Dendritic cell treated with granulocyte-macrophage colony-stimulating factor and Interleukin-4, amounts not matched to agents 40 ng/mL and 50 ng/mL, for 4 days (primary cell): ENCODE results near the gene NLRP1.

Experiments
- H3K27ac Mint-ChIP-seq: one replicate; pipeline ENCODE4 v1.8.0; 2022; ENCODE audit warnings: mild to moderate bottlenecking, mixed read lengths
- H3K27me3 Mint-ChIP-seq: one replicate; pipeline ENCODE4 v1.8.0; 2022; ENCODE audit warnings: mild to moderate bottlenecking, mixed read lengths
- H3K36me3 Mint-ChIP-seq: one replicate; pipeline ENCODE4 v1.8.0; 2022; ENCODE audit warnings: low read depth, mixed read lengths
- H3K4me1 Mint-ChIP-seq: one replicate; pipeline ENCODE4 v1.8.0; 2022; ENCODE audit warnings: low read depth, mixed read lengths
- H3K4me3 Mint-ChIP-seq: one replicate; pipeline ENCODE4 v1.8.0; 2022; ENCODE audit warnings: mild to moderate bottlenecking, moderate library complexity, mixed read lengths
- H3K9me3 Mint-ChIP-seq: one replicate; pipeline ENCODE4 v1.8.0; 2022; ENCODE audit warnings: mixed read lengths
- intact Hi-C: fragments of 100-400 bp; cut with micrococcal nuclease; formaldehyde crosslinking; loops from one replicate; pipeline ENCODE4 v1.15.0; 2022

Gene NLRP1

DNA sequence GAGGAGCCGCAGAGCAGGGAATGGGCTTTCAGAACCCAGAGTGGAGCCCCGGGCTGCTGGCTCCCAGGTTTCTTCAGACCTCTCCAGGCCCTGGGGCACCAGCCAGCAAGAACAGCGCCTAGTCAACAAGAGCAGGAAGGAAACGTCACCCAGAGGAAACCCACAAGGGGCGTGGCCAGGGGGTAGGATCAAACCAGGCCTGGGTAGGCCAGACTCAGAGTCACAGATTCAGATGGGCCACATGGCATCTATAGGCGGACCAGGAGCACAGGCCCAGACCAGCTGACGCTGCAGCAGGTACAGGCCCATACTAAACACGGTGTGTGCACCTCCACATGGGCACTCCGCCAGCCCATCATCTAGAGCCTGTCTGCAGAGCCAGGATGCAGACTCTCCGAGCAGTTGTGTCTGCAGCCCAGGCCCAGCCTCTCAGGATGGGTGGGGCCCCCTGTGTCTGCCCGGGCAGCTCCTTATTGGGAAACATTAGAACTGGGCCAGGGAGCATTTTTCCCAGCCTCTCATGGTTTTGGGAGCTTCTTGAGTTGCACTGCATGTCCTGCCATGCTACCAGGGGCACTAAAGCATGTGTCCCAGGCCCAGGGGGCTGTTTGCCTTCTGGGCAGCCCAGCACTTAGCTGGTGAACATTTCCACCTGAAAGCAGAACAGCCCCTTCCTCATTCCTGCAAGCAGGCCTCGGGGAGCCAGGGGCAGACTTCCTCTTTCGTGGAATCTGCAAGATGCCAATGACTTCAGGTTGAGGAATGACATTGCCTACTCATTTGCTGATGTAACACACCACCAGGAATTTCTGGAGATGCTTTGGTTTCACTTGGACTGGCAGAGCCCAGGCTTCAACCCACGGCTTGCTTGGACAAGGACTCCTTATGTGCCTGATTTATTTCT is at the start of gene NLRP1:
Gene NLRP1, minus strand, starts transcription at position 127 of the 904 bp plus-strand sequence. CDS start 552 bp downstream, outside the sequence.
- intact Hi-C loops: loop anchor here (5.0 kb wide), 1 partner anchor 853 kb away; the partner anchor contains the start of gene AIPL1
- H3K4me3 Mint-ChIP-seq: peak within 1 kb of the TSS; percentile 98
- H3K27me3 Mint-ChIP-seq: peaks cover 13% of the 10 kb centered on the region
- peaks cover 40% of the 10 kb centered on the region for H3K36me3 Mint-ChIP-seq
- H3K4me1 Mint-ChIP-seq: peaks cover 77% of the 10 kb centered on the region
- peak within 1 kb of the TSS; percentile 97 for H3K27ac Mint-ChIP-seq
- no peaks in the 10 kb centered on the region for H3K9me3 Mint-ChIP-seq

DNA sequence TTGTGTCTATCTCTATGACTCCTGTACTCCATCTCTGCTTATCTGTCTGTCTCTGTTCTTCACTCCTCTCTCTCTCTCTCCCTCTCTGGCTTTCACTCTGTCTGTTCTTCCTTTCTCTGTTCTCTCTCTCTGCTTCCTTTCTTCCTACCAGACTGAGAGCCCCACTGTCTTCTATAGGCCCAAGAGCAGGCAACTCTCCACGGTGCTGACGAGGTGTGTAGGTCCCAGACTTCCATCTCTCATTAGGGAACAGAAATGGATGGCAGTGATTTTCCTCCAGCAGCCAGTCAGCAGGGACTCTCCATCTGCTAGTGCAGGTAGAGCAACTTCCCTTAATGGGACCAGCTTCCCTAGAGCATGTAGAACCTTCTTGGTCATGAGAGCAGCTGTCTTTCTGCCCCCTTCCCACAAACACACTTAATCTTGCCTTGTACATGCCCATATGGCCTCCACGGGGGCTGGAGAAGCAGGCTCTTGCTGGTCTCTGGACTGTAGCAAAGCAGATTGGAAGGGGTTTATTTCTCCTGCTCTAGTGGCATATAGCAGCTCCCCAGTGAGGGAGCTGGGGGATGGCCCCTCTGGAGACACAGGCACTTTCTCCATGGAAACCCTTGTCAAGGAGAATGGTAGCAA is 47.8 kb upstream of the NLRP1 start:
- H3K9me3 Mint-ChIP-seq: no peaks in the 10 kb centered on the region
- intact Hi-C loops: no loop called here
- no peak overlapping the region for H3K4me3 Mint-ChIP-seq
- H3K27me3 Mint-ChIP-seq: peaks cover 36% of the 10 kb centered on the region
- H3K36me3 Mint-ChIP-seq: no peaks in the 10 kb centered on the region
- no peaks in the 10 kb centered on the region for H3K4me1 Mint-ChIP-seq
- no peak overlapping the region for H3K27ac Mint-ChIP-seq

DNA sequence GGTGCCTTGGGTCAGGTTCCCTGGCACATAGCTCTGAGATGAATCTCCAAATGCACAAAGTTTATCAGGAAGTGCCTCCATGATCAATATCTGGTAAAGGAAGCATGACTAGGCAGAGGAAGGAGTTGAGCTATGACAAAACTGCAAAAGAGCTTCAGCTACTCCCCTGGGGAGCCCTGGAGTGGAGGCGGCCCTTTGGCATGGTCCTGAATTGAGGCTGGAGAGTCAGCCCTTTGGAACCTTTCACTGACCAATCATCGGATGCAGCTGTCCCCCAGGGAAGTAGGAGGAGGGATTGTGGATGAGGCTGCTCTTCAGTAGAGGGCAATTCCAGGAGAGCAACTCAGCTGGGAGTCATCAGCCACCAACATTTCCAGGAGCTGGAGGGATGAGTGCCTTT is 46.1 kb upstream of the NLRP1 start:
- H3K27ac Mint-ChIP-seq: no peak overlapping the region

DNA sequence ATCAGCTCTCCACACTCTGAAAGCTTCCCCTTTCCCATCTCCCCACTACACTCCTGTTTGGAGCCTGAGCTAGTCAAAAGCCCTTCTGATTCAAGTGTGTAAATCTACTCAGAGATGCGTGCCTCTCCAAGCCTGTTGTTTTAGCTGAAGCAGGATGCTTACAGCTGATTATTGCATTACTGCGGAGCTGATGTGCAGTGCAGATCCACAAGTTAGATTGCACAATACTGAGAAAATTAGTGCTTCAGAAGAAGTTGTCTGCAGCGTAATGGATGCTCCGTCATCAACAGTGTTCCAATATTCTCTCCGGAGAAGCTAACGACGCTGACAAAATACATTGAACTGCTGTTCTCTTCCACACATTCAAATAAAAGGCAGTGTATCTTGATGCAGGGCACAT is 44.8 kb upstream of the NLRP1 start:
- Mint-ChIP-seq H3K4me3 (no peak overlapping the region), H3K9me3 (no peaks in the 10 kb centered on the region), H3K27me3 (peaks cover 40% of the 10 kb centered on the region), H3K36me3 (no peaks in the 10 kb centered on the region), H3K27ac (no peak overlapping the region), H3K4me1 (no peaks in the 10 kb centered on the region)
- intact Hi-C loops: no loop called here

More for the DNA sequence above, 46.1 kb upstream of the NLRP1 start:
- intact Hi-C loops: no loop called here
- Mint-ChIP-seq H3K9me3 (no peaks in the 10 kb centered on the region), H3K27me3 (peaks cover 44% of the 10 kb centered on the region), H3K4me1 (no peaks in the 10 kb centered on the region), H3K36me3 (no peaks in the 10 kb centered on the region), H3K4me3 (no peak overlapping the region)

DNA sequence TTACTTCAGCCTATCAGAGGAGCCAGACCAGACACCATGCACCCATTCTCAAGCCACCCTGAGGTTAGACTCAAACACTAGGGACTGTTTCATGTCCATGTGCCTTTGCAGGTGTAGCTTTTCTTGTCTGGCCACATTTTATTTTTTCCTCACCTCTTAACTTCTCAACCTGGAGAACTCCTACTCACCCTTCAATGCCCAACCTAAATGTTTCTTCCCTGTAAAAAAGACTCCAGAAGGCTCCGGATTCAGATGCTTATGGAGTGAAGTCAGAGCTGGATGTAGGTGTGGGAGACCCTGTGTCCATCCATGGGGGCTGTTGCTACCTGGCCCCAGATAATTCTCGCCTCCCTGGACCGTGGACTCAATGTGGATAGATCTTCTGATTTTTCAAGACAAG is 44.0 kb upstream of the NLRP1 start:
- intact Hi-C loops: no loop called here
- Mint-ChIP-seq H3K9me3 (no peaks in the 10 kb centered on the region), H3K27me3 (peaks cover 38% of the 10 kb centered on the region), H3K36me3 (no peaks in the 10 kb centered on the region), H3K4me1 (no peaks in the 10 kb centered on the region), H3K4me3 (no peak overlapping the region), H3K27ac (no peak overlapping the region)

DNA sequence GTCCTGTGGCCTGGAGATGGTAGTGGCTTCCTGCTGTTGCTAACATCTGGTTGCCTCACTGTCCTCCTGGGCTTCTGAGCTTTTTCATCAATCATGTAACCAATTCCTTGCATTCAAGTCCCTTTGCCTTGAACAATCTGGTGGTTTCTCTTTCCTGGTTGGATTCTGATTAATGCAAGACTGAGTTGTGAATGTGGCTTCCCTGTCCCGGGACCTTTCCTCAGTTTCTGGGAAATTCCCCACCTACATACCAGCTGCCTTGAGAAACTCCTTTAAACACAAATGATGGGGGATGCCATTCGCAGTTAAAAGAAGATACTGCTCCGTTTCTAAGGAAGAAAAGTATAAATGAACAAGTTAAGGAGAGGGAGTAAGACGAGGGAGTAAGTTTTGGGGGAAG is 39.9 kb upstream of the NLRP1 start:
- Mint-ChIP-seq H3K27me3 (peaks cover 29% of the 10 kb centered on the region), H3K27ac (no peak overlapping the region), H3K9me3 (peaks cover 9% of the 10 kb centered on the region), H3K4me1 (peaks cover 12% of the 10 kb centered on the region), H3K36me3 (no peaks in the 10 kb centered on the region), H3K4me3 (no peak overlapping the region)
- intact Hi-C loops: no loop called here

DNA sequence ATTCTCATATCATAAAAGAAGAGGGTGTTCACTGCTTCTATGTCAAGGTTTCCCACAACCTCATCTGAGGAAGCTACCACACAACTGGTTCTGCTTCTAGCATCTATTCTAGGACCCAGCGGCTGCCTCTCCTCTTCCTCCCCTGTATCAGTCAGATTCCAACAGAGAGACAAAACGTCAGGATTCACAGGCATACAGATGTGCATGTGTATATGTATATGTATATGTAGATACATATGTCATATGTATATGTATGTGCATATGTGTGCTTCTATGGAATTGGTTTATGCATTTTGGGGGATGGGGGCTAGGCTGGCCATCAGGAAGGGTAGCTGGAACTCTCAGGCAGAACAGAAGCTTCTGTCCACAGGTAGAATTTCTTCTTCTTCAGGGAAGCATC is 37.4 kb upstream of the NLRP1 start:
- H3K27me3 Mint-ChIP-seq: peaks cover 38% of the 10 kb centered on the region
- intact Hi-C loops: no loop called here
- peaks cover 9% of the 10 kb centered on the region for H3K9me3 Mint-ChIP-seq
- H3K4me1 Mint-ChIP-seq: peaks cover 15% of the 10 kb centered on the region
- no peak overlapping the region for H3K4me3 Mint-ChIP-seq
- H3K36me3 Mint-ChIP-seq: no peaks in the 10 kb centered on the region
- no peak overlapping the region for H3K27ac Mint-ChIP-seq

DNA sequence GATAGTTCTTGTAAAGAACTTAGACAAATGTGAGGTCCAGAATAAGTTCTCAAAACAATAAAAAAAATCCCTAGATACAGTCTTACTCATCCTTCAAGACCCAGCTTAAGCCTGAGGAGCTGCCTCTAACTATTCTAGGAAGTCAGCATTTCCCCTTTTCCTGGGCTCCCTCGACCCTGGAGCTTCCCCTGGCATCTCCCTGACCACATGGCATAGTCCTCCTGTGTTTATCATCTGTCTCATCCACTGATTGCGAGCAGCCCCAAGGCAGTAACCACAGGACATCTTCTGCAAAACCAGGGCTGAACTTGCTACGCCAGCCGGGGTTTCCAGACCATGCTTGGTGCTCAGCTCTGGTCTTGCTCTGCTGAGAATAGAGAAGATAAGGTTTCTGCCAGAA is 36.7 kb upstream of the NLRP1 start:
- Mint-ChIP-seq H3K27ac (no peak overlapping the region), H3K4me1 (peaks cover 15% of the 10 kb centered on the region), H3K9me3 (peaks cover 9% of the 10 kb centered on the region), H3K27me3 (peaks cover 37% of the 10 kb centered on the region), H3K36me3 (no peaks in the 10 kb centered on the region), H3K4me3 (no peak overlapping the region)
- intact Hi-C loops: no loop called here

DNA sequence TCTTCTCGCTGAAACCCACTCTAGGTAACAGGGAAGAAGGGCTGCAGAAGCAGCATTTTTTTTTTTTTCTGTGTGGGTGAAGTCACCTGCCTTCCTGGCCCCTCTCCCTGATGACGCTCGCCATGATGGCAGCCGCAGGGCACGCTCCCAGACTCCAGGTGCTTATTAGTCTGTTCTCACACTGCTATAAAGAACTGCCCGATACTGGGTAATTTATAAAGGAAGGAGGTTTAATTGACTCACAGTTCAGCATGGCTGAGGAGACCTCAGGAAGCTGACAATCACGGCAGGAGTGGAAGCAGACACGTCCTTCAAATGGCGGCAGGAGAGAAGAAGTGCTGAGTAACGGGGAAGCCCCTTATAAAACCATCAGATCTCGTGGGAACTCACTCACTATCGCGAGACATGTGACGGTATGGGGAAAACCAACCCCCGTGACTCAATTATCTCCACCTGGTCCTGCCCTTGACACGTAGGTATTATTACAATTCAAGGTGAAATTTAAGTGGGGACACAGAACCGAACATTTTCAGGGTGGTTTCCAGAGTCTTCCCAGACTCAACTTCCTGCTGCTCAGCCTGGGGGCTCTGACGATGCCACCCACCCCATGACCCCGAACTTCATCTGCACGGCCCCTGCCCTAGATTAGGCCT is 34.9 kb upstream of the NLRP1 start:
- H3K4me3 Mint-ChIP-seq: no peak overlapping the region
- no peak overlapping the region for H3K27ac Mint-ChIP-seq
- H3K27me3 Mint-ChIP-seq: peaks cover 38% of the 10 kb centered on the region
- H3K4me1 Mint-ChIP-seq: peaks cover 15% of the 10 kb centered on the region
- no peaks in the 10 kb centered on the region for H3K36me3 Mint-ChIP-seq
- intact Hi-C loops: no loop called here
- H3K9me3 Mint-ChIP-seq: peaks cover 9% of the 10 kb centered on the region

DNA sequence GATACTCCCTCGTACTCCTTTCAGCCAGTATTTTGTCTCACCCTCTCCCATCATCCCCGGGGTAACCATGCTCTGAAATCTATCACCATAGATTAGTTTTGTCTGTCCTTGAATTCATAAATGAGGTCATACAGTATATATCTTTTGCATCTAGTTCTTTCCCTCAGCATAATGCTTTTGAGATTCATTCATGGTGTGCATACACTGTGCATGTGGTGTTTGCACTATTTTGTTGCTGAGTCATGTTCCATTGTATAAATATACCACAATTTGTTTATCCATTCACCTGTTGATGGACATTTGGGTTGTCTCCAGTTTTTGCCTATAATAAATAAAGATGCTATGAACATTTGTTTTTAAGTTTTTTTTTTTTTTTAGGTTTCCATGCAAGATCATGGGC is 34.2 kb upstream of the NLRP1 start:
- H3K27ac Mint-ChIP-seq: no peak overlapping the region
- H3K9me3 Mint-ChIP-seq: peaks cover 9% of the 10 kb centered on the region
- H3K36me3 Mint-ChIP-seq: no peaks in the 10 kb centered on the region
- intact Hi-C loops: no loop called here
- peaks cover 15% of the 10 kb centered on the region for H3K4me1 Mint-ChIP-seq
- H3K27me3 Mint-ChIP-seq: peaks cover 45% of the 10 kb centered on the region
- no peak overlapping the region for H3K4me3 Mint-ChIP-seq

DNA sequence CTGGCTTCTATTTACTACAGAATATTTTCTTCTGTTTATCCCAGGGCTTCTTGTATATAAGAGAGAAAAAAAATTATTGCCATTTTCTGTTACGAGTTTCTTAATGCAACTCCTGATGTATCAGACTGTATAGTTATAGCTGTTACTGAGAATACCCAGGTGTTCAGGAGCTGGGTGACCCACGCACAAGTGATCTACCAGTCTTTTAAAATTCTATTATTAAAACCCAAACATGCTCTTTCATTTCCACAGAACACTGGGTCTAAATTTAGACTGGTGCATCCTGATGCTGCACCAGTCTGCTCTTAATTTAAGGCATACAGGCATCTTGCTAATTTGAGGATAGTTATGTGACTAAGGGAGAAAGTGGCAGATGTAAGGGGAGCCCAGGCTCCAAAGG is 31.2 kb upstream of the NLRP1 start:
- Mint-ChIP-seq H3K4me1 (peaks cover 27% of the 10 kb centered on the region), H3K27ac (no peak overlapping the region), H3K9me3 (no peaks in the 10 kb centered on the region), H3K27me3 (peaks cover 44% of the 10 kb centered on the region), H3K4me3 (no peak overlapping the region), H3K36me3 (no peaks in the 10 kb centered on the region)
- intact Hi-C loops: no loop called here

DNA sequence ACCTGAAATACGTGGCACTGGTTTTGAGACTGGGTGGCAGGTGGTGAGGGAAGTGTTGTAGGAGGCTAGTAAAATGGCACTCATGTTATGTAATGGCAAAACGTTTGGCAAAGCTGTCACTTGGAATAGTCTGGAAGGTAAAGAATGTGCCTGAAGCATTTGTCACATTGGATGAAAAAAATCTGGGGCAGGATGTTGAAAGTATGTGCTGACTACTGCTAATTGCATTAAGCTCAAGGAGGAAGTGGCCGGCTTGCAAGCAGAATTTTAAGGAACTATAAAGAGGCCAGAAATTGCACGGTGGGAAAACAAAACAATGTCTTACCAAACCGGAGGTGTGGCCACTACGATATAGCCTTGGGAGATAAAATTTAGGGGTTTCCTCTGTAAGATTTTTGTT is 26.6 kb upstream of the NLRP1 start:
- H3K4me3 Mint-ChIP-seq: no peak overlapping the region
- peak overlapping the region; percentile 61 for H3K27ac Mint-ChIP-seq
- intact Hi-C loops: no loop called here
- H3K4me1 Mint-ChIP-seq: peaks cover 29% of the 10 kb centered on the region
- peaks cover 38% of the 10 kb centered on the region for H3K27me3 Mint-ChIP-seq
- no peaks in the 10 kb centered on the region for H3K36me3 Mint-ChIP-seq
- H3K9me3 Mint-ChIP-seq: no peaks in the 10 kb centered on the region

DNA sequence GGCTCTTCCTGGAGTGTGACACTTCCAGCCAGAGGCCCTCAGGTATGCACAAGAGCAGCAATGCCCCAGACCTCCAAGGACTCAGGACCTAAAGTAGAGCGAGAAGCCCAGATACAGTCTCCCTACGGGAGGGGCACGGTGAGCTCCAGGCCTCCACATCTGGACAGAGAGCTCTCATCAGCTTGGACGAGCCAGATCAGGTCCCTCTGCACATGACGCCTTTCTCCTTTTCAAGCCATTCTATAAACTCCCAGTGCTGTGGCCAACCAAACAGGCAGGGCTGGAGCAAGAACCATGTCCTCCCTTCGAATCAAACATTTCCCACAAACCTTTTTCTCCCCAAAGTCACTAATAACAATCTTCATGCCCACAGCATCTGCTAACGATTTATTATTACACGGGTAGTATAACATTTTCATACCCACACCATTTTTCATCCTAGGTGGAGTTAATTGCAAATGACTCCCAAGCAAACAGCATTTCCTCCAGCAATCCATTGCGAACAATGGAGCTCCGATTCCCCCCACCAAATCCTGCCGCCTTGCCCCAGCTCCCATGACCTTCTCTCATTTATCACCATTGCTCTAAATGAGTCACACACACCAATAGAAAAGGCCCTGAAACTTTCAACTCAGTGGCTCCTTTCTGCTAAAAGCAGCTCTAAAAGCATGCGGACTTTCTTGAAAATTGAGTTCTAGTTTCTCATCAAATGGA is 24.2 kb upstream of the NLRP1 start:
- intact Hi-C loops: no loop called here
- no peaks in the 10 kb centered on the region for H3K36me3 Mint-ChIP-seq
- H3K27ac Mint-ChIP-seq: no peak overlapping the region
- no peaks in the 10 kb centered on the region for H3K9me3 Mint-ChIP-seq
- H3K4me1 Mint-ChIP-seq: peaks cover 29% of the 10 kb centered on the region
- no peak overlapping the region for H3K4me3 Mint-ChIP-seq
- H3K27me3 Mint-ChIP-seq: peaks cover 40% of the 10 kb centered on the region

DNA sequence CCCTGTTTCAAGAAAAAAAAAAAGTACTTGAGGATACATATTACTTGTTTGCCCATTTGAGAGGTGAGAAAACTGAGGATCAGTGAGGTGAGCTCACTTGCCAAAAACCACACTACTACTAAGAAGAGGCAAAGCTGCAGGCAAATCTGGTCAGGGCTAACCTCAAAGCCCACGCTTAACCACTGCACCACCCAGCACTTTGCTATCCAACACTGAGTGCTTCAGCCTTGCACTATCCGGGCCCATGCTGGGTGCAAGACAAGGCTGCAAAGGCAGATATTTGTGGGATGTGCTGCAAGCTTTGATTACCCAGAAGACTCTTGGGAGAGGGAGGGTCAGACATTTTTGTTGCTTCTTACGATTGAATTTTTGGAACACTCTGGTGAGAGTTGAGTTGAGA is 23.6 kb upstream of the NLRP1 start:
- intact Hi-C loops: no loop called here
- H3K9me3 Mint-ChIP-seq: no peaks in the 10 kb centered on the region
- peaks cover 39% of the 10 kb centered on the region for H3K27me3 Mint-ChIP-seq
- H3K36me3 Mint-ChIP-seq: no peaks in the 10 kb centered on the region
- H3K4me3 Mint-ChIP-seq: no peak overlapping the region
- no peak overlapping the region for H3K27ac Mint-ChIP-seq
- H3K4me1 Mint-ChIP-seq: peaks cover 29% of the 10 kb centered on the region
